MV-4-11 (cell line): ENCODE results near the gene UBR3.
A peak's percentile ranks its signal among the peaks of the same experiment; 100 is the strongest.

Source experiments
- DNase-seq: peaks from one replicate; lab custom pipeline; 2025; lab: John Stamatoyannopoulos, UW

Gene UBR3

DNA sequence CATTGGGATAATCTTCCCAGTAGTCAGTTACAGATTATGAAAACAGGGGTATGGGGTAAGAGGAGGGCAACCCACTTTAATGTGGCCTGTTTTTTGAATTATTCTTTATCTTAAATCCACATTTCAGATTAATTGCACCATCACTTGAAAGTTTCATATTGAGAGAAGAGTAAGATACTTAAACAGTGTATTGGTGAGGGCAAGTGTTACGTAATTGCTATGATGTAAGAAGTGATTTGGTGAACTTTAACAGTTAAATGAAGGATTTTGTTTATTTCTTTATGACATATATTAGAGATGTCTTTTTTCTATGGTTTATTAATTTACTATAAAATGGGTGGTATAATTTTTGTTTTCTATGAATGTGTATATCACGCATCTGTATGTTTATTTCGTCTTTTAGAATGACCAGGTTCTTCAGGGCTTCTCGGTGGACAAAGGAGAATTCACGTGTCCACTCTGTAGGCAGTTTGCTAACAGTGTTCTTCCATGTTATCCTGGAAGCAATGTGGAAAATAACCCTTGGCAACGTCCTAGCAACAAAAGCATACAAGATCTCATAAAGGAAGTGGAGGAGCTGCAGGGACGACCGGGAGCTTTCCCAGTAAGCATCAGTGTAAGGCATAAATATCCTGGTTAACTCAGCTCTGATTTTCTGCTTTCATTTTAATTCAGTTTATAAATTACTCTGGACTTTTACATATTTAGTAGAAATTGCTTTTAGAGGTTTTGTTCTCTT lies 179.5 kb downstream of the UBR3 start:
- DNase-seq, result peak; percentile 68

DNA sequence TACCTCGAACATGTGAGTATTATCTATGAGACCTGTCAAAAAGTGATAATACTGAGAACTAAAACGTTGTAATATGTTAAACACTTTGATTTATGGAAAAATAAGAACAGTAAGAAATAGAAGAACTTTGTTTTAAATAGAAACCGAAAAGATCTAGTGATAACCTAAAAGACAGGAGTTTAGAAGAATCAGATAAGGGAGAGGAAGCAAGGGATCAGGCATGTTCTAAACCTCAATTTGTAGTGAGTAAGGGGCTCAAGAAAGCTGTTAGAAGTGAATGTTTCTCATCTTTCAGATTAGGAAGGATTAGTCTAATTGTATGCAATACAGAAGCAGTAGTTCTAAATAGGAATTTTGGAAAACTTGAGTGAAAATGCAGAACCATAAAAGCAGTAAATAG lies 182.0 kb downstream of the UBR3 start:
- no peak for DNase-seq

DNA sequence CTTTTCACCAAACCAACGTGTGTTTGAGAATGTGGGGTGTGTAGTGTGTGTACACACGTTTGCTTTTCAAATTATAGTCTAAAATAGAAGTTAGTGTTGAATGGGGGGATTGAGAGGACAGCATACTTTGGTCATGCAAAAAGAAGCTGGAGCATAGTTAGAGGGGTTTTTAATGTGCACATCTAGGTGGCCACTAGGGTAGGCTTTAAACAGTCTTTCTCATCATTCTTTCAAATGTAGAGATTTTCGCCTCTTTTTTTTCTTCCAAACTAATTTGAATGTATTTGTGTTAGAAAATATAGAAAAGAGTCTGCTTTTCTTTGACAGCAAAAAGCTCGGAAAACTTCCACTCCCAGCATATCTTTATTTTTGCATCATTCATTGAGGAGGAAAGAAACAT lies 185.5 kb downstream of the UBR3 start:
- no peak for DNase-seq

DNA sequence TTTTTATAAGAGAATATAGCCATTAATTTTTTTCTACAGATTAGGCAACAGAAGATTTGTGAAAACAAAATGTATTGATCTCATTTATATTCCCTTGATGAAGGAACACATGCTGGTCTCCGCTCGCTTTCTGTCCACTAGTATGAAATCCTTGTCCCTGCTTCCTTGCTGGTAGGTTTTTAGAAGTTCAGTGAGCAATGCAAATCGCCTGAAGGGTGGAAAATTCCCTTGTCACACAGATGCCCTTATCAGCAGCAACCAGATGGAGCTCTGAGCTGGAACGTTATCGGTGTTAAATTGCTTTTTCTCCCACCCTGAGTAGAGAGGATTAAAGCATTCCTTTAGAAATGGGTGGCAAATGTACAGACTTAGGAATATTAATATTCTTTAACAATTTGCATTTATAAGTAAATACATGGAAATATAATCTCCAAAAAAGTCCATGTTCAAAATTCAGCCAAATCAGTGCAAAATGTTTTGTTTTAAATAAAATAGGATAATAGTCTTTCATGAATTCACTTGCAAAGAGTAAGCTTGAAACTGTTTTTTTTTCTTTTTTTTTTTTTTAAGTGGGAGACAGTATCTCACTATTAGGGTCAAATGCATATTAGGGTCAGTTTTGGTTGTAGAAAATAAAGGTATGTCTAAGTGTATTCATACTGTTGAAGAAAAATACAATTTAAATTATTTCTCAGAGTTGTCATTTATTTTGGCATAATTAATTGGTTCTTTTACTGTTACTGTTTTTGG lies 186.7 kb downstream of the UBR3 start:
- no peak for DNase-seq

DNA sequence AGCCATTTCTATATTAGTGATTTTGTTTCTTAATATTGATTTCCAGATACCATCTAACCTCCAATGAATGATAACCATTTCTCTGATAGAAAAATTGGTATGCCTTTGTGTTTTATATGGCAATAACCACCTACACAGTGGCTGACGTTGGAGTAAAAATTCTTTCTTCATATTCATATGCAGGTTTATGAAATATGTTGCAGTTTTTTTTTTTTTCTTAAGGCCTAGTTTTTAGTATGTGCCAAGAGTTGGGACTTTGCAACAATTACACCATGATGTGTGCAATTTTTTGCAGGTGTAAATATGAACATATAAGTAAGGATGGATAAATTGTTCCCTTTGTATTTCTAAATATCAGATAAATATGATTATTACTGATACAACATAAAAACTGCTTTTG lies 187.5 kb downstream of the UBR3 start:
- DNase-seq, result no peak

DNA sequence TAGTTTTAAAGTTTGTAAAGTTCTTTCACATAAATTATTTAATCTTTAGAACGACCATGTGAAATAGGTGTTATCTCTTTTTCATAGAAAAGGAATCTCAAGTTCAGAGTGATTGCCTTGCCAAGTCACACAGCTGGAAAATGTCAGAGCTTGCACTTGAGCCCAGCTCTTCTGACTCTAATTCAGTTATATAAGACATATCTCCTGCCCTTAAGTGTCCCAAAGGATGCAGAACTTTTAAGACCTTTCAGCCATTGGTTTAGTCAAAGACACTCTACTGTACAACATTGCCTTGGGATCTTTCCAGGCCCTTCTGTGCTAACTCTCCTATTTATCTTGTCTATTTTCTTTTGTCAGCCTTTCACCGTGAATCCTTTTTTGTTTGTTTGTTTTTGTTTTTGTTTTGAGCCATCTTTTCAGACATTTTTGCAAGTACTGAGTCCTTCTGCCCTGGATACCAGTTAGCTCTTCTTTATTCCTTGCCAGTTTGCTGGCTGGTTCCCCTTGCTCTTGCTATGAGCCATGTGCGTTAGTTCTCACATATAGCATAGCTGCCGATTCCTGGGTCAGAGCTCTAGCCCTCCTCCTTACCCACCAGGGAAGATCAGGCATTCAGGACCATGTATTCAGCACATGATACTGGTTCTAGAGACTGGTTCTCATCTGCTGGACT lies 190.7 kb downstream of the UBR3 start:
- no peak for DNase-seq

DNA sequence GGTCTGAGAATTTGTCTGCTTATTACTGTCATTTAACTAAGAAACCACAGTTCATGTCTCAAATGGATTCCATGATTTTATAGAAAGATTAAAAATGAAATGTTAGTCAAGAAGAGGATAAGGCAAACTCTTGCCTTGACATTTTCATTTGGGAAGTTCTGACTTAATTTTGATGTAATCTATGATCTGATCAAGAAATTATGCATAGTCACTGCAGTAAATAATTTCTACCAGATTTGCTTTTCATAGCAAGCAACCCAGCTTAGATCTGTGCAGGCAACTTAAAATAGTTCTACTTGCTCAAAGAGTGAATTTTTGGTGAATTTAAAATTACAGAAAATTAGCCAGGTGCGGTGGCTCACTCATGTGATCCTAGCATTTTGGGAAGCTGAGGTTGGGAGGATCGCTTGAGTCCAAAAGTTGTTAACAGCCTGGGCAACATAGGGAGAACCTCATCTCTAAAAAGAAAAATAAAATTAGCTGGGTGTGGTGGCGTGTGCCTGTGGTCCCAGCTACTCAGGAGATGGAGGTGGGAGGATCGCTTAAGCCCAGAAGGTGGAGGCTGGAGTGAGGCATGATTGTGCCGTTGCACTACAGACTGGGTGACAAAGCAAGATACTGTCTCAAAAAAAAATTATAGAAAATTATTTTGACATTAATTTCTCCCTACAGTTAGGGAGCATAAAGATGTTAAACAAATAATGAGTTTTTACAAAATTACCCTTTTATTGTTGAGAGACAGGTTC lies 192.0 kb downstream of the UBR3 start:
- DNase-seq, result no peak

DNA sequence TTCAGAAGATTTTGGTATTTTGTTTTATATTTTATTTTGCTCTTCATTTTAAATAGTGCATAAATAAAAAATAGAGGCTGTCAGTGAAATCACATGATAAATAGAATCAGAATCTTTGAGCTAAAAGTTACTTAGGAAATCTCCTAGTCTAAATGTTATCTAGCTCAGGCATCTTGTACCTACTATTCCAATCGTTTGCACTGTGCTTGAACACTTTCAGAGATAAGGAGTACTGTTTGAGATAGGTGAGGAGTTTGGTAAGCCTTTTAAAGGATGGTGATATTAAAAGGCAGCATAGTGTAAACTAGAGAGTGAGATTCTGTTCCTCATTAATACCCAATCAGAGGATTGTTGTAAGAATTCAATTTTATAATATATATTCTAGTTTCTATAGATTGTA lies 193.5 kb downstream of the UBR3 start:
- DNase-seq, result no peak

DNA sequence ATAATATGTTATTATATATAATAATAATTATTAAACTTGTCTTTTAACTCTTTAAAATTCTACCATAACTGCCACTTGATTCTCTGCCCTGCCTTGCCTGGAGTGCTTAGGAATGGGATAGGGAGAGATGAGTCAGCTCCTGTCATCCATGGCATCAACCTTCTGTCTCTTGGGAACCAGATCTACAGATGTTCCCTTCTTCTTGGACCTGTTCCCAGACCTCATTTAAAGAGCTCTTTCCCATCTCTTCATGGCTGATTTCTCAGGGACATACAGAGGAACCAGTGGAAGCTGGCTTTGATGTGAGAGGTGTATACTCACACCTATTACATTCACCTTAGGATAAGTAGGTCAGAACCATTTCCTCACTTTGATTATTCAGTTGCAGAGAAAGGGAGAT lies 195.4 kb downstream of the UBR3 start:
- DNase-seq, result no peak

DNA sequence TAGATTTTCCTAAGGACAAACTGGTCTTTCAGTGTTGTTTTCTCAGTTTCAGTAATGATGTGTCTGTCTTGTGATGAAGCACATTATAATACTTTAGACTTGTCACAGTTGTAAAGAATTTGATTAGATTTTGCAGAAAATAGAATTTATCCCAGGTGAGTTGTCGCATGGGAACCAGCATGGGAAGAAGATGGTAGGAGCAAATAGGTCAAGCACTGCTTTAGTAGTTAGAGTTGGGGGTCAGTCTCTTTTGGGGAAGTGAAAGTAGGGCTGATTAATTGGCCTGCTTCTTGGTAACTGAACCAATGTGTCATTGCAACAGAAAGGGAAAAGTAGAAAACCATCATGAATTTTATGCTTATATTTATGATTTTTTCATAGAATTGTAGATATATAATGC lies 197.5 kb downstream of the UBR3 start:
- DNase-seq, result peak; percentile 78

DNA sequence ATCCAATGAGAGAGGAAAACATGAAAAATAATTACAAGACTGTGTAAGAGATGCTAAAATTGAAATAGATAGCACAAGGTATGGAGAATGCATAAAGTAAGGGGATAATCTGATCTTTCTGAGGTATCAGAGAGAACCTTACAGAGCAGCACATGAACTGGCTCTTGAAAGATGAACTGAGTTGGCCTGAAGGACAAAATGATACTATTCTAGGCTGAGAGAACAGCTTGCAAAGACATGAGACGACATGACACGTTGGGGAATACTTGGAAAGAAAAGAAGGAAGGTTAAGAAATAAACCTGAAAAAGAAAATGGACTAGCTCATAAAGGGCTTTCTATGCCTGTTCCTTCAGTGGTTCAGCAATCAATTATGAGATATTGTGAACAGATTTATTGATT lies 198.0 kb downstream of the UBR3 start:
- no peak for DNase-seq

DNA sequence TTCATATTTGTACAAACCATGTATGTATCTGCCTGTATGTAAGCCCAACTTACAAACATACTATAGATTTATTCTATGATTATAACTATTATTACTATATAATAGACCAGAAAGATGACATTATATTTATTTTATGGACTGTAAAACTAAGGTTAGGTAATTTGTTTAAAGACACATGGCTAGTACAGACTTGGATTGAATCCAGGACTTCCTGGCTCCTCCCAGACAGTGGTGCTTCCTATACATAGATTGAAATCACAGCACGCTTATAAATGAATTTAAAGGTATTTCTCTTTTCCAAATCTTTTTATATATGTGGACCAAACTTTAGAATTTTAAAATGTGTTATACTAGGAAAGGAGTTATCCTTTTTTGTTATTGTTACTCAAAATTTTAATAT lies 199.1 kb downstream of the UBR3 start:
- DNase-seq, result no peak

DNA sequence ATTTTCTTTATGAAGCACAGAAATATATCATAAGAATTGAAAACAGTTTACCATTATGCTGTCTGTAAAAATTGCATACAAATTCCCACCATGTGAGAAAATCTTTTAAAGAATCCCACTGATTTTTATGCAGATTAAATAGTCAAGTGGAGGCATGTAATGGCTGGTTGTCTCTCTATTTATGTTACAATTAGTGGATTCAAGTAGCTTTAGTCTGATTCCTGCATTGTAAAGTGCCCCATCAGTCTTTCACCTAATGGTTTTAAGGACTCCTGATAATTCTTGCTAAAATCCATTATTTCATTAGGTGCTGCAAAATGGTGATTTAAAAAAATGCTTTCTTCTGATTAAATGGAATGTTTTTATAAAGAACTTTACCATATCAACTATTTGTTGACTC lies 202.3 kb downstream of the UBR3 start:
- DNase-seq, result no peak

DNA sequence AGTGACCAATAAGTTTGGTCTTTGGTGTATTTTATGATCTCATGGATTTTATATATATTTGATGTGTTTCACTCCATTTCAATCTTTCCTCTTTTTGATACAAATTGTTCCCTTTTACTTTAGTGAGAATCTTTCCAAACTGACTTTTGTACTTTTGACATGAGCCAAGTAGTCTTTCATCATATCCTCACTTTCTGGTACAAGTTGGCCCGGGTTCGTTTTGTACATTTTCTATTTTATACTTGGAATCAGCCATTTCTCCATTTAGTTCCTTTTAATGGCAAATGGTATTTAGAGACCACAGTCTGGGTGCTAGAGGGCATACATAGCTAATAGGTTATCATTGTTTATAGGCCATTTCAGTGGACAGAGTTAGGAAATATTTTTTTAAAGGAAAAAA lies 202.8 kb downstream of the UBR3 start:
- DNase-seq, result peak; percentile 71

DNA sequence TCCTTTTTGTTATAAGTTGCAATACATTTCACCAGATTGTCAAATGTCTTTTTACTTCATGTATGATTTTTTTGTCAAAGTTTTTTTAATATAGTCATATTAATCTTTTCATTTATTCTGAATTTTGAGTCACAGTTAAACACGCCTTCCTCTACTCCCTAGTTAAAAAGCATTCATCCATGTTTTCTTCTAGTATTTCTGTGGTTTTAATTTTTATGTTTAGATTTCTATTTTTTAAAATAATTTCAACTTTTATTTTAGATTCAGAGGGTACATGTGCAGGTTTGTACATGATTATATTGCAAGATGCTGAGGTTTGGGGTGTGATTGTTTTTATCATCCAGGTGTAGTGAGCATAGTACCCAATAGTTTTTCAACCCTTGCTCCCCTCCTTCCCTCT lies 204.0 kb downstream of the UBR3 start:
- no peak for DNase-seq

DNA sequence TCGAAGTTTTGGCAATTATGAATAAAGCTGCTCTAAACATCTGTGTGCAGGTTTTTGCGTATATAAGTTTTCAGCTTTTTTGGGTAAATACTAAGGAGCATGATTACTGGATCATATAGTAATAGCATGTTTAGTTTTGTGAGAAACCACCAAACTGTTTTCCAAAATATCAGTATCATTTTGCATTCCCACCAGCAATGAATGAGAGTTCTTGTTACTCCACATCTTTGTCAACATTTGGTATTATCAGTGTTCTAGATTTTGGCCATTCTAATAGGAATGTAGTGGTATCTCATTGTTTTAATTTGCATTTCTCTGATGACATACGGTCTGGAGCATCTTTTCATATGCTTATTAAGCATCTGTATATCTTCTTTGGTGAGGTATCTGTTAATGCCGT lies 207.3 kb downstream of the UBR3 start:
- no peak for DNase-seq

DNA sequence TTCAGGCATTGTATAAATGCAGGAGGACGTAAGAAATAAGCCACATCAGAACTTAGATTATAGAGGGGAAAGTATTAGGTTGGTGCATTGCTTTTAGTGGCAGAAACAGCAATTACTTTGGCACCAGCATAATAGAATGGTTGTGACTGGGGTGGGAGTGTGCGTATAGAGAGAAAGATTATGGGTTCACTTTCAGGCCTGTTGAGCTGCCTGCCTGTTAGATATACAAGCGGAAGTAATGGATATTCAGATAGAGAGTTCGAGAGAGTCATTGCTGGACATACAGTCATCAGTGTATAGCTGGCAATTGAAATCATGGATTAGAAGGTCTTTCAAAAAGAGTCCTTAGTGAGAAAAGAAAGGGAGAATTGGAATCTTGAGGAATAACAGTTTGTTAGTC lies 211.5 kb downstream of the UBR3 start:
- no peak for DNase-seq

DNA sequence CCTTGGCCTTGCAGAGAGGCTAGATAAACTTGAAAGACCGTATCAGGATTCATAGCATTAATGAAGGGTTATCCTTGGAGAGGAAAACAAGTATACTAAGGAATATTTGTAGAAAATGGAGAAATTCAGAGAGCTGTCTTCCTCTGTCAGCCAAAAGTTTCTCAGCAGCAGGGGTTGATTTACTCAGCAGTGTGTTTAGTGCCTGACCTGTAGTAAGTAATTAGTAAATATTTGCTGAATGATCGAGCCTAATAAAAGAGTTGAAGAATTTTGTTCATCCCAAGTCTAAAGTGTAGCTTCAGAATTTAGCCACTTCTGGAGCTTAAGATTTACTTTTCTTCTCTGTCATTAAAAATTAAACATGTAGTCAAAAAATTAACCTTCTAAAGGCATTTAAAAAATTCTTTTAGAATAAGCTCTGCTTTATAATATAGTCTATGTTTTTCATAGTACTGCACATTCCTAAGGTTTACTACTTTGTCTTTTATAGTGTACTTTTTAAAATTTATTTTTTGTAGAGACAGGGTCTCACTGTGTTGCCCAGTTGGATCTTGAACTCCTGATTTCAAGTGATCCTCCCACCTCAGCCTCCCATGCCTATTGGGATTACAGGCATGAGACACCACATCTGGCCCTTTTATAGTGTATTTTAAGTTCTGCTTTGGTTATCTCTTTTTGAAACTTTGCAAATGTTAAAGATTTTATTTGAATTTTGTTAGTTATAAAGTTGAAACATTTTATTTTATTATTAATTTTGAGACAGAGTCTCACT lies 212.3 kb downstream of the UBR3 start:
- DNase-seq, result no peak

DNA sequence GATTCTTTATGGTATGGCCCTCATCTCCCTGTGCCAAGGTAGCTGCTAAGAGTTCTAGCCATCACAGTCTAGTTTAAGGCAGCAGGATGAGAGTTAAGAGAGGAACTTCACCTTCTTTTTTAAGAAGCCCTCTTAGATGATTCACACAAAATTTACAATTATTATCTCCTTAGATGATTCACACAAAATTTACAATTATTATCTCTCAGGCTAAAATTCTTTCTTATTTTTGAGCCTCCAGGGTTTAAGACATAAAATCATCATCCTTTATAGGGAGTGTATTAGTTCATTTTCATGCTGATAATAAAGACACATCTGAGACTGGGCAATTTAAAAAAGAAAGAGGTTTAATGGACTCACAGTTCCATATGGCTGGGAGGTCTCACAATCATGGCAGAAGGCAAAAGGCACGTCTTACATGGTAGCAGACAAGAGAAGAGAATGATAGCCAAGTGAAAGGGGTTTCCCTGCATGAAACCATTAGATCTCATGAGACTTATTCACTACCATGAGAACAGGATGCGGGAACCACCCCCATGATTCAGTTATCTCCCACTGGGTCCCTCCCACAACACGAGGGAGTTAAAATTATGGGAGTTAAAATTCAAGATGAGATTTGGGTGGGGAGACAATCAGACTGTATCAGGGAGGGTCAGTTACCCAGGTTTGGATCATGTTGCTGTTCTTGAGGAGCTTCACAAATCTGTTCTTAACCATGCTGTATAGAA lies 217.7 kb downstream of the UBR3 start:
- DNase-seq, result no peak

DNA sequence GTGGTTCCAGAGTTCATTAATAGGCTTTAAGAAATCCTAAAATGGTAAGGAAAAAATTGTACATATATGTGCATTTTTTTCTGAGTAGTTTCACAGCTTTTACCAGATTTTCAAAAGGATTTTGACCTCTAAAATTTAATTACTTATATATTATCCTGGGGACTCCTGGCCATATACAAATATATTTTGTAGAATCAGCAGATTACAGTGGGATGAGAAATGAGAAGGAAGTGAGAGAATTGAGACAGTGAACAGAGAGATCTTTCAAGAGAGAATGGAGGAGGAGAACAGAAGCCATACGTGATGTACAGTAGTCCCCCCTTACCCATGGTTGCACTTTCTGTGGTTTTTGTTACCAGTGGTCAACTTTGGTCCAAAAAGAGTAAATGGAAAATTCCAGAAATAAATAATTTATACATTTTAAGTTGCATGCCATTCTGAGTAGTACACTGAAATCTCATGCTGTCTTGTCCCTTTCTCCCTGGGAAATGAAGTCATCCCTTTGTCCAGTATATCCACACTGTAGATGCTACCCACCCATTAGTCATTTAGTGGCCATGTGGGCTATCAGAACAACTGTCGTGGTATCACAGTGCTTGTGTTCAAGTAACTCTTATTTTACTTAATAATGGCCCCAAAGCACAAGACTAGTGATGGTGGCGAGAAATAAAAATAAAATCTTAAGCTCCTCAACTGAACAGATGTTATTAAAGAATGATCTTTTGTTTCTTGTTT lies 220.2 kb downstream of the UBR3 start:
- DNase-seq, result no peak
